Endodermal cell (in vitro differentiated cells): ENCODE results near the gene RARG. TPM values are rescaled to one million over a fixed set of nuclear protein-coding genes. Genes with fewer than 3 reads are reported as not detected.

ENCODE experiments used
- DNase-seq: peaks from one replicate; pipeline ENCODE4 v3.0.0-alpha.2; 2017
- H3K27ac ChIP-seq: 2 replicates; pipeline ENCODE4 v1.5.1; 2013; ENCODE audit warnings: mild to moderate bottlenecking, low read depth, low read length, moderate library complexity
- H3K27me3 ChIP-seq: 2 replicates; pipeline ENCODE4 v1.6.1; 2013; ENCODE audit warnings: mild to moderate bottlenecking, low read length, moderate library complexity; ENCODE audit not compliant: insufficient read depth, control insufficient read depth, poor library complexity, severe bottlenecking
- H3K36me3 ChIP-seq: 2 replicates; pipeline ENCODE4 v1.7.0; 2013; ENCODE audit warnings: mild to moderate bottlenecking, low read length, moderate library complexity; ENCODE audit not compliant: control insufficient read depth, insufficient read depth
- H3K4me1 ChIP-seq: one replicate; pipeline ENCODE4 v1.7.0; 2013; ENCODE audit warnings: low read length; ENCODE audit not compliant: control insufficient read depth, insufficient read depth
- H3K4me3 ChIP-seq: 2 replicates; pipeline ENCODE4 v1.5.1; 2013; ENCODE audit warnings: mild to moderate bottlenecking, low read length, moderate library complexity
- H3K9ac ChIP-seq: 2 replicates; pipeline ENCODE4 v1.6.1; 2013; ENCODE audit warnings: mild to moderate bottlenecking, low read length, moderate library complexity; ENCODE audit not compliant: poor library complexity, severe bottlenecking; ENCODE audit errors: extremely low read depth
- H3K9me3 ChIP-seq: 2 replicates; pipeline ENCODE4 v1.6.1; 2013; ENCODE audit warnings: mild to moderate bottlenecking, low read length, moderate library complexity; ENCODE audit not compliant: control insufficient read depth
- H3K27ac Mint-ChIP-seq: 2 replicates; pipeline ENCODE4 v1.8.0; 2020; ENCODE audit warnings: mixed read lengths
- H3K27me3 Mint-ChIP-seq: 2 replicates; pipeline ENCODE4 v1.8.0; 2021; ENCODE audit warnings: mild to moderate bottlenecking, mixed read lengths; ENCODE audit not compliant: insufficient read depth
- H3K36me3 Mint-ChIP-seq: 2 replicates; pipeline ENCODE4 v1.8.0; 2020; ENCODE audit warnings: low read depth, mixed read lengths
- H3K4me1 Mint-ChIP-seq: 2 replicates; pipeline ENCODE4 v1.8.0; 2020; ENCODE audit warnings: mixed read lengths
- H3K4me3 Mint-ChIP-seq: 2 replicates; pipeline ENCODE4 v1.8.0; 2020; ENCODE audit warnings: mild to moderate bottlenecking, moderate library complexity, mixed read lengths
- H3K9me3 Mint-ChIP-seq: 2 replicates; pipeline ENCODE4 v1.8.0; 2020; ENCODE audit warnings: mild to moderate bottlenecking, mixed read lengths
- CTCF ChIP-seq: fragments of 200-600 bp; sonication (generic); conservative IDR thresholded peaks from 2 replicates; pipeline ENCODE4 v1.5.0; 2021; ENCODE audit warnings: antibody characterized with exemption, mild to moderate bottlenecking
- WGBS, 2 experiments: methylation state at CpG; one replicate each; pipeline versions ENCODE4 v1.1.5 to v1.1.7; 2013; ENCODE audit warnings: missing lambda C conversion rate in 2 of 2, mixed read lengths in 1 of 2; ENCODE audit not compliant: insufficient coverage in 1 of 2, insufficient read length in 1 of 2; 5-methylcytosine and 5-hydroxymethylcytosine counted together
- total RNA-seq, 2 donors: library from RNA; stranded (reverse); fragmentation: NEBNext Ultra II Directional in 1 of 2; extraction: Animal tissue kit (Norgen Biotek cat#: 25700) in 1 of 2; gene quantifications; 2 replicates in 1 of 2; 3 replicates in 1 of 2; pipeline ENCODE4 v1.2.1, GENCODE V29; 2021

RARG gene
- total RNA-seq, 2 donors from 2014 or later = 19.5 to 26.8 TPM

DNA sequence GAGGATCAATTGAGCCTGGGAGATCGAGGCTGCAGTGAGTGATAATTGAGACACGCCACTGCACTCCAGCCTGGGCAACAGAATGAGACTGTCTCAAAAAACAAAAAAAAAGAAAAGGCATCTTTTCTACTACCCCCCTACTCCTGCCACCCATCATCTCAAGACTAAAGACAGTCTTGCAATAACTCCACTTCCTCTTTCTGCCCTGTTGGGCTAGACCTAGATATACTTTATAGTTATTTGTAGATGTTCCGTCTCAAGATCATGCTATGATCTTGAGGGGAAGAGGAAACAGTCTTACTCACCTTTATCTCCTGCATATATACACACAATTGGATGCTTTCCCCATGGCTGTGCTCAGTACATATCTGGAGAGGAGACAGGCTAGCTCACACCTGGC lies 24.0 kb upstream of the RARG start:
- H3K27ac ChIP-seq = no peak overlapping the region
- Mint-ChIP-seq H3K27ac (no peak overlapping the region), H3K36me3 (peaks cover 11% of the 10 kb centered on the region), H3K27me3 (no peaks in the 10 kb centered on the region), H3K9me3 (no peaks in the 10 kb centered on the region), H3K4me3 (no peak overlapping the region), H3K4me1 (peaks cover 11% of the 10 kb centered on the region)
- peaks cover 3% of the 10 kb centered on the region for H3K4me1 ChIP-seq
- H3K9me3 ChIP-seq = no peaks in the 10 kb centered on the region
- TF ChIP-seq CTCF = no peak
- H3K36me3 ChIP-seq = peaks cover 11% of the 10 kb centered on the region
- 91 to 93% methylated on average over 2 of the region's 3 CpGs for WGBS, 2 experiments
- no peak overlapping the region for H3K9ac ChIP-seq
- no peak overlapping the region for H3K4me3 ChIP-seq
- DNase-seq = no peak
- no peaks in the 10 kb centered on the region for H3K27me3 ChIP-seq

DNA sequence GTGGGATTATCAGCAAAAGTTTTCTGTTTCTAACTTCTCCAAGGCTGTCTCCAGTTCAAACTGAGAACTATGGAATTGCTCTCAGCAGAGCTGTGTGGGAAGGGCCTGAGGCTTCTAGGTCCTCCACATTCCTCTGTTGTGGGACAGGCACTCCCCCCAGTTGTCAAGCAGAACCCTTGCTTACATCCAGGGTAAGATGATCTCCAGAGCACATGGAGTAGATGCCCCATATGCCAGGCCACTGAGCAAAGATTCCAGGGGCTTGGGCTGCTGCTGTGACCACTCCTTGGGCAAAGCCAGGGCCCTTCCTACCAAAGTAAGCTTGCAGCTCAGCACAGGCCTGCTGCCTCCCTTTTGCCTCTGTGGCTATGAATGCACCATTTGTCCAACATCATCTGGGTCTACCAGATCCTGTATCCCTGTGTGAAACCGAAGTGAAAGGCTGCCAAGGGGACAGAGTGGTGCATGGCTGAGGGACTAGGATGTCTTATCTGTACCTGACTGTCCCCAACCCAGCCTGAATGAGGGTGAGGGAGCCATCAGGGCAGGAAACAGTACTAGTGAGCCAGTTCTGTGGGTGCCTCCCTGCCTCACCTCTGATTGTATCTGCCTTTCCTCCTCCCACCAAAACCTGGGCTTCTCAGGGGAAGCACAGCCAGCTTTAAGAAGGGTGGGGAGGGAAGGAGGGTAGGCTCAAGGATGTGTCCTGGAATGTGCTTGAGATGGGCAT lies 23.0 kb upstream of the RARG start:
- peaks cover 3% of the 10 kb centered on the region for H3K4me1 ChIP-seq
- no peak overlapping the region for H3K27ac Mint-ChIP-seq
- no peaks in the 10 kb centered on the region for H3K27me3 Mint-ChIP-seq
- no peak overlapping the region for H3K27ac ChIP-seq
- H3K4me1 Mint-ChIP-seq = peaks cover 14% of the 10 kb centered on the region
- WGBS, 2 experiments = 60 to 97% methylated on average over 1 of the region's 1 CpG
- H3K36me3 ChIP-seq = peaks cover 11% of the 10 kb centered on the region
- no peaks in the 10 kb centered on the region for H3K9me3 ChIP-seq
- H3K9ac ChIP-seq = no peak overlapping the region
- DNase-seq = no peak
- TF ChIP-seq CTCF = no peak
- H3K9me3 Mint-ChIP-seq = no peaks in the 10 kb centered on the region
- H3K4me3 ChIP-seq = no peak overlapping the region
- no peaks in the 10 kb centered on the region for H3K27me3 ChIP-seq
- peaks cover 11% of the 10 kb centered on the region for H3K36me3 Mint-ChIP-seq
- H3K4me3 Mint-ChIP-seq = no peak overlapping the region

DNA sequence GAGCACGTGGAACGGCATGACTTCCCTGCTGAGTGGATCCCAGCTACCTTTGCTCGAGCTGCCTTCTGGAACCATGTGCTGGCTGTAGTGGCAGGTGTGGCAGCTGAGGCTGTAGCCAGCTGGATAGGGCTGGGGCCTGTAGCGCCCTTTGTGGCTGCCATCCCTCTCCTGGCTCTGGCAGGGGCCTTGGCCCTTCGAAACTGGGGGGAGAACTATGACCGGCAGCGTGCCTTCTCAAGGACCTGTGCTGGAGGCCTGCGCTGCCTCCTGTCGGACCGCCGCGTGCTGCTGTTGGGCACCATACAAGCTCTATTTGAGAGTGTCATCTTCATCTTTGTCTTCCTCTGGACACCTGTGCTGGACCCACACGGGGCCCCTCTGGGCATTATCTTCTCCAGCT lies 21.3 kb upstream of the RARG start:
- H3K4me3 ChIP-seq = peak overlapping the region; percentile 86
- Mint-ChIP-seq H3K9me3 (no peaks in the 10 kb centered on the region), H3K36me3 (peaks cover 11% of the 10 kb centered on the region), H3K4me1 (peaks cover 14% of the 10 kb centered on the region), H3K27me3 (no peaks in the 10 kb centered on the region), H3K4me3 (peak overlapping the region; percentile 87), H3K27ac (no peak overlapping the region)
- no peak overlapping the region for H3K9ac ChIP-seq
- WGBS, 2 experiments = 94 to 99% methylated on average over 12 to 13 of the region's 13 CpGs
- H3K9me3 ChIP-seq = no peaks in the 10 kb centered on the region
- H3K27ac ChIP-seq = no peak overlapping the region
- no peaks in the 10 kb centered on the region for H3K27me3 ChIP-seq
- H3K4me1 ChIP-seq = peaks cover 3% of the 10 kb centered on the region
- peaks cover 11% of the 10 kb centered on the region for H3K36me3 ChIP-seq
- no peak for TF ChIP-seq CTCF
- DNase-seq = peak; percentile 51
